Vagina (tissue), 2 donors: ENCODE data around the gene ANGPTL4.
"Not testable (repeated sequence)": the region's sequence is repeated elsewhere in the genome, so short reads cannot be mapped to it uniquely, and the experiment has no call there.

Experiments used
- CTCF ChIP-seq, 3 experiments: fragments of 450-650 bp in 2 of 3; fragments of 200-600 bp in 1 of 3; sonication (generic) in 1 of 3; IDR thresholded peaks; one replicate each; pipeline ENCODE4 v1.5.1; 2017 to 2019; ENCODE audit warnings: antibody characterized with exemption in 3 of 3, mild to moderate bottlenecking in 2 of 3, moderate library complexity in 2 of 3
- POLR2A ChIP-seq, 2 donors: fragments of 450-650 bp; IDR thresholded peaks; one replicate each; pipeline ENCODE4 v1.6.1; 2017; ENCODE audit warnings: antibody characterized with exemption in 2 of 2, mild to moderate bottlenecking in 2 of 2, moderate library complexity in 2 of 2

- not testable (repeated sequence) for TF ChIP-seq CTCF, POLR2A (IDR thresholded peaks at IDR 0.05)
Observed at GRCh38 chr19:8349629-8350372, 14.2 kb upstream of the ANGPTL4 start.
